Esophagus squamous epithelium (tissue), 4 donors: ENCODE results near the gene HLA-DRB5.

ENCODE experiments used
- CTCF ChIP-seq, 6 experiments: fragments of 450-650 bp in 4 of 6; fragments of 200-600 bp in 2 of 6; sonication (generic) in 2 of 6; IDR thresholded peaks; one replicate each; pipeline ENCODE4 v1.5.1; 2016 to 2019; ENCODE audit warnings: antibody characterized with exemption in 6 of 6, mild to moderate bottlenecking in 4 of 6, moderate library complexity in 4 of 6
- POLR2A ChIP-seq, 4 donors: fragments of 450-650 bp; IDR thresholded peaks; one replicate each; pipeline ENCODE4 v1.6.1; 2017; ENCODE audit warnings: antibody characterized with exemption in 4 of 4, mild to moderate bottlenecking in 4 of 4, moderate library complexity in 3 of 4

- no peak for TF ChIP-seq CTCF (IDR thresholded peaks at IDR 0.05)
- no peak for TF ChIP-seq POLR2A (IDR thresholded peaks at IDR 0.05)
Measured at GRCh38 chr6:32529697-32530430, at the start of gene HLA-DRB5.
